DND-41 (cell line): Measurements from ENCODE around the gene UBE2C.

ENCODE experiments used
- ATAC-seq: fragments of 200-7000 bp; cut with Tn5 transposase; 3 replicates; pipeline ENCODE4 v1.9.1; 2021; ENCODE audit warnings: low read depth; ENCODE audit not compliant: insufficient read depth
- DNase-seq: peaks from one replicate; pipeline ENCODE4 v3.0.0-alpha.2; 2020
- H2AFZ ChIP-seq: 2 replicates; pipeline ENCODE4 v1.6.0; 2012; ENCODE audit warnings: low read depth, low read length
- H3K27ac ChIP-seq: 2 replicates; pipeline ENCODE4 v1.5.1; 2012; ENCODE audit warnings: low read length, inconsistent platforms
- H3K27me3 ChIP-seq: fragments of 200-600 bp; sonication (generic); 2 replicates; pipeline ENCODE4 v1.6.0; 2012; ENCODE audit warnings: low read length, mild to moderate bottlenecking, inconsistent platforms; ENCODE audit not compliant: insufficient read depth, poor library complexity
- H3K36me3 ChIP-seq: 2 replicates; pipeline ENCODE4 v1.5.1; 2012; ENCODE audit warnings: low read length, inconsistent platforms; ENCODE audit not compliant: insufficient read depth
- H3K4me1 ChIP-seq: 2 replicates; pipeline ENCODE4 v1.5.1; 2012; ENCODE audit warnings: mild to moderate bottlenecking, low read length; ENCODE audit not compliant: insufficient read depth
- H3K4me2 ChIP-seq: 2 replicates; pipeline ENCODE4 v1.6.0; 2012; ENCODE audit warnings: mild to moderate bottlenecking, moderate library complexity, low read length, inconsistent platforms; ENCODE audit not compliant: insufficient read depth
- H3K4me3 ChIP-seq, 2 experiments: fragments of 200-600 bp in 1 of 2; shearing (Covaris generic) in 1 of 2; 2 replicates each; pipeline ENCODE4 v1.5.1; 2012 to 2016; ENCODE audit warnings: inconsistent platforms in 2 of 2, low read length in 2 of 2, mild to moderate bottlenecking in 2 of 2, low read depth in 1 of 2, moderate library complexity in 1 of 2
- H3K79me2 ChIP-seq: 2 replicates; pipeline ENCODE4 v1.6.0; 2012; ENCODE audit warnings: low read length, inconsistent platforms; ENCODE audit not compliant: insufficient read depth
- H3K9ac ChIP-seq: 2 replicates; pipeline ENCODE4 v1.6.0; 2012; ENCODE audit warnings: low read depth, mild to moderate bottlenecking, inconsistent platforms, low read length, moderate library complexity
- H3K9me3 ChIP-seq: 2 replicates; pipeline ENCODE4 v1.5.1; 2012; ENCODE audit warnings: low read length, moderate library complexity, mild to moderate bottlenecking, inconsistent platforms; ENCODE audit not compliant: insufficient read depth, severe bottlenecking
- H4K20me1 ChIP-seq: 2 replicates; pipeline ENCODE4 v1.6.0; 2012; ENCODE audit warnings: low read length; ENCODE audit not compliant: insufficient read depth
- EZH2 ChIP-seq: IDR thresholded peaks from 3 replicates; pipeline ENCODE4 v1.6.1; 2012; ENCODE audit warnings: borderline replicate concordance, low read depth, mild to moderate bottlenecking, moderate library complexity, low read length, inconsistent platforms; ENCODE audit not compliant: severe bottlenecking
- TF ChIP-seq, protein P1 (sequence below): IDR thresholded peaks from 2 replicates; pipeline ENCODE4 v1.5.1; 2012; ENCODE audit warnings: borderline replicate concordance, low read length, moderate library complexity, mild to moderate bottlenecking; ENCODE audit not compliant: poor library complexity, severe bottlenecking; ENCODE audit errors: extremely low read depth

Gene UBE2C

DNA sequence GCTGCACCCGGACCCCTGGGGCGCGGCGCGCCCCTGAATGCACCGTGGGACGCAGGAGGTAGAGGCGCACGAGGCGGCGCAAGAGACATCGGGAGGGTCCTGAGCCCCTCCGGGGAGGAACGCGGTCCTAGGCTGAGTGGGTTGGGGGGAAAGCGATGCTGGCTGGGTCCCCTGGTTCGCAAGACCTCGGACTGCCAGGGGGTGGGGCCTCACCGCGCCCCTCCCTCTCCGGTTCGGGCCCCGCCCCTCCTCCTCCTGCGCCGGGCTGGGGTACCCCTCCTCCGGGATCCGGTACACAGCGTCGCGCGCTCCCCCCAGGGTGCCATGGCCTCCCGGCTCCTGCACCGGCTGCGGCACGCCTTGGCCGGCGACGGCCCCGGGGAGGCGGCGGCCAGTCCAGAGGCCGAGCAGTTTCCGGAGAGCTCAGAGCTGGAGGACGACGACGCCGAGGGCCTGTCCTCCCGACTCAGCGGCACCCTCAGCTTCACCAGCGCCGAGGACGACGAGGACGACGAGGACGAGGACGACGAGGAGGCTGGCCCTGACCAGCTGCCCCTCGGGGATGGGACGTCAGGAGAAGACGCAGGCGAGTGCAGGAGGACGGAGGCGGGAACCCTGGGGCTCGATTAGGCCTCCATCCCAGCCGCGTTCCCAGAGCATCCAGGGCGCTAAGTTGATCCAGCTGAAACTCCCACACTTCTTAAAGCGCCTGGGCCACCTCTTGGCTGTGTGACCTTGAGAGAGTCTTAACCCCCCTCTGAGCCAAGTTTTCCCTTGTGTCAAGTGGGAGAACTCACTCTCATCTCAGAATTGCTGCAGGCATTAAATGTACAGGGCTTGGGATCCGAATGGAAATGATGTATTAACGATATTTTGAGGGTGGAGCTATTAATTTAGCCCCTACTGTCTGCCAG, 21.7 kb downstream of the UBE2C start:
- H2AFZ ChIP-seq, result no peak overlapping the region
- no peak overlapping the region for H3K27ac ChIP-seq
- no peak; the same call in 2 of the 3 replicates for ATAC-seq

DNA sequence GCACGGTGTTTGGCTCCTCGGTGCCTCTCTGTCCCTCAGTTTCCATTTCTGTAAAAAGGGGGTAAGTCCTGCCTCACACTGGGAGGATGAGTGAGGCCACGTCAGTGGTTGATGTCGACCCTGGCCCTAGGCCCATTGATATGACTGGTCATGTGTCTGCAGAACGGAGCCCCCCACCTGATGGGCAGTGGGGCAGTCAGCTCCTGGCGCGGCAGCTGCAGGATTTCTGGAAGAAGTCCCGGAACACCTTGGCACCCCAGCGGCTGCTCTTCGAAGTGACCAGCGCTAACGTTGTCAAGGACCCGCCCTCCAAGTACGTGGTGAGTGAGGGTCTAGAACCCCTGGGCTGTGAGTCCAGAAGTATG, 22.3 kb downstream of the UBE2C start:
- no peaks in the 10 kb centered on the region for H3K27me3 ChIP-seq
- H3K4me2 ChIP-seq, result no peak overlapping the region
- H2AFZ ChIP-seq, result no peak overlapping the region
- H3K27ac ChIP-seq, result no peak overlapping the region
- H3K79me2 ChIP-seq, result no peaks in the 10 kb centered on the region
- H3K9ac ChIP-seq, result no peak overlapping the region
- TF ChIP-seq EZH2, result no peak
- TF ChIP-seq, protein P1, sequence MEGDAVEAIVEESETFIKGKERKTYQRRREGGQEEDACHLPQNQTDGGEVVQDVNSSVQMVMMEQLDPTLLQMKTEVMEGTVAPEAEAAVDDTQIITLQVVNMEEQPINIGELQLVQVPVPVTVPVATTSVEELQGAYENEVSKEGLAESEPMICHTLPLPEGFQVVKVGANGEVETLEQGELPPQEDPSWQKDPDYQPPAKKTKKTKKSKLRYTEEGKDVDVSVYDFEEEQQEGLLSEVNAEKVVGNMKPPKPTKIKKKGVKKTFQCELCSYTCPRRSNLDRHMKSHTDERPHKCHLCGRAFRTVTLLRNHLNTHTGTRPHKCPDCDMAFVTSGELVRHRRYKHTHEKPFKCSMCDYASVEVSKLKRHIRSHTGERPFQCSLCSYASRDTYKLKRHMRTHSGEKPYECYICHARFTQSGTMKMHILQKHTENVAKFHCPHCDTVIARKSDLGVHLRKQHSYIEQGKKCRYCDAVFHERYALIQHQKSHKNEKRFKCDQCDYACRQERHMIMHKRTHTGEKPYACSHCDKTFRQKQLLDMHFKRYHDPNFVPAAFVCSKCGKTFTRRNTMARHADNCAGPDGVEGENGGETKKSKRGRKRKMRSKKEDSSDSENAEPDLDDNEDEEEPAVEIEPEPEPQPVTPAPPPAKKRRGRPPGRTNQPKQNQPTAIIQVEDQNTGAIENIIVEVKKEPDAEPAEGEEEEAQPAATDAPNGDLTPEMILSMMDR, result no peak
- ATAC-seq (no peak), DNase-seq (no peak)
- no peaks in the 10 kb centered on the region for H3K9me3 ChIP-seq
- H3K4me1 ChIP-seq, result no peaks in the 10 kb centered on the region
- no peaks in the 10 kb centered on the region for H4K20me1 ChIP-seq
- H3K4me3 ChIP-seq, result no peak overlapping the region
- peaks cover 3% of the 10 kb centered on the region; the same call in 1 of the 2 replicates for H3K36me3 ChIP-seq

More for the DNA sequence above, 21.7 kb downstream of the UBE2C start:
- DNase-seq, result no peak
- H4K20me1 ChIP-seq, result no peaks in the 10 kb centered on the region
- no peak overlapping the region for H3K4me3 ChIP-seq
- H3K9me3 ChIP-seq, result no peaks in the 10 kb centered on the region
- no peak overlapping the region for H3K9ac ChIP-seq
- no peak overlapping the region for H3K4me2 ChIP-seq
- H3K79me2 ChIP-seq, result no peaks in the 10 kb centered on the region
- no peaks in the 10 kb centered on the region for H3K27me3 ChIP-seq
- TF ChIP-seq, protein P1, result no peak
- TF ChIP-seq EZH2, result no peak
- H3K4me1 ChIP-seq, result no peaks in the 10 kb centered on the region
- H3K36me3 ChIP-seq, result peaks cover 3% of the 10 kb centered on the region; the same call in 1 of the 2 replicates

DNA sequence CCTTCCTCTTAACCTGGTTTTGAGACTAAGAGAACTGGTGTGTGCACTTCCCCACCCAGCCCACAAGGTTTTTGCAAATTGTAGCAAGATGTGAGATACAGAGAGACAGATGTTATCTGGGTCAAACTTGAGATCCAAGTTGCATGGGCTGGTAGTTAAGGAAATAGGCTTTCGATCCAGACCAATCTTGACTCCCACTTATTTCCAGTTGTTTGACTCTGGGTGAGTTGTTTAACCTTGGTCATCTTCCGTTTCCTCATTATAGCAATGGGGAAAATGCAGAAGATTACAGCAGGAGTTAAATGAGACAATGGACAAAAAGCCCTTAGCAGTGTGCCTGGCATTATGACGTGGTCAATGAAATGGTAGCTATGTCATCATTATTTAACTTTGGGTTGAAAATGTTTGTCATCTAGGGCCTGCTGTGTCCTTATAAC, 22.9 kb downstream of the UBE2C start:
- Histone ChIP-seq H3K79me2 (no peaks in the 10 kb centered on the region), H4K20me1 (no peaks in the 10 kb centered on the region), H3K27ac (no peak overlapping the region), H3K4me3 (no peak overlapping the region), H3K9ac (no peak overlapping the region), H2AFZ (no peak overlapping the region), H3K36me3 (peaks cover 3% of the 10 kb centered on the region; the same call in 1 of the 2 replicates), H3K4me2 (no peak overlapping the region), H3K4me1 (no peaks in the 10 kb centered on the region), H3K27me3 (no peaks in the 10 kb centered on the region), H3K9me3 (no peaks in the 10 kb centered on the region)
- ATAC-seq, result no peak
- TF ChIP-seq EZH2, result no peak
- TF ChIP-seq, protein P1, result no peak
- no peak for DNase-seq
